22Rv1 (cell line): ENCODE results near the gene LYZL4.

Source experiments
- CTCF ChIP-seq: fragments of 450-650 bp; IDR thresholded peaks from 2 replicates; pipeline ENCODE4 v1.5.1; 2017; ENCODE audit warnings: mild to moderate bottlenecking
- ZFX ChIP-seq: fragments of 450-650 bp; IDR thresholded peaks from 2 replicates; pipeline ENCODE4 v1.6.1; 2017; ENCODE audit warnings: antibody characterized with exemption, borderline replicate concordance

- TF ChIP-seq CTCF, result no peak
- TF ChIP-seq ZFX, result no peak
Measured at GRCh38 chr3:42349765-42350594, 60.4 kb downstream of the LYZL4 start.
